Vagina (tissue), 2 donors: ENCODE measurements around the gene MID1. TPM values are rescaled to one million over a fixed set of nuclear protein-coding genes. Genes with fewer than 3 reads are reported as not detected.

ENCODE experiments used
- DNase-seq, 2 donors: peaks; one replicate each; pipeline ENCODE4 v3.0.0-alpha.2; 2017; ENCODE audit errors: extremely low spot score in 2 of 2
- H3K27ac ChIP-seq: fragments of 200-600 bp; sonication (generic); one replicate; pipeline ENCODE4 v1.5.1; 2019
- H3K27me3 ChIP-seq: fragments of 200-600 bp; sonication (generic); one replicate; pipeline ENCODE4 v1.5.1; 2019
- H3K36me3 ChIP-seq, 2 donors: fragments of 200-600 bp; sonication (generic); one replicate each; pipeline ENCODE4 v1.5.1; 2017 to 2019
- H3K4me1 ChIP-seq: fragments of 200-600 bp; sonication (generic); one replicate; pipeline ENCODE4 v1.5.1; 2019
- H3K4me3 ChIP-seq, 2 donors: fragments of 200-600 bp; sonication (generic); 1 replicate in 1 of 2; 2 replicates in 1 of 2; pipeline ENCODE4 v1.5.1; 2016 to 2019
- H3K9me3 ChIP-seq: fragments of 200-600 bp; sonication (generic); one replicate; pipeline ENCODE4 v1.5.1; 2019
- CTCF ChIP-seq, 3 experiments: fragments of 450-650 bp in 2 of 3; fragments of 200-600 bp in 1 of 3; sonication (generic) in 1 of 3; IDR thresholded peaks; one replicate each; pipeline ENCODE4 v1.5.1; 2017 to 2019; ENCODE audit warnings: antibody characterized with exemption in 3 of 3, mild to moderate bottlenecking in 2 of 3, moderate library complexity in 2 of 3
- POLR2A ChIP-seq, 2 donors: fragments of 450-650 bp; IDR thresholded peaks; one replicate each; pipeline ENCODE4 v1.6.1; 2017; ENCODE audit warnings: antibody characterized with exemption in 2 of 2, mild to moderate bottlenecking in 2 of 2, moderate library complexity in 2 of 2
- POLR2AphosphoS5 ChIP-seq, 2 donors: sonication (generic); formaldehyde crosslinking; IDR thresholded peaks; one replicate each; pipeline ENCODE4 v1.9.0; 2017; ENCODE audit warnings: antibody characterized with exemption in 2 of 2, mild to moderate bottlenecking in 2 of 2, low read depth in 1 of 2; ENCODE audit not compliant: insufficient read depth in 1 of 2
- intact Hi-C: fragments of 100-400 bp; cut with DNase I; formaldehyde crosslinking; loops from one replicate; pipeline ENCODE4 v1.15.1; 2023
- total RNA-seq: library from RNA; depleted of rRNA; stranded (reverse); fragments of >200 nt; gene quantifications from one replicate; pipeline ENCODE4 v1.2.3, GENCODE V29; 2016

Gene MID1
- total RNA-seq, 1 donor from 2014 or later = 16.2 TPM

- intact Hi-C loops = loop anchor here (10.0 kb wide), 1 partner anchor 447 kb away; no protein-coding TSS in a partner anchor
- Histone ChIP-seq H3K27me3 (no peaks in the 10 kb centered on the region), H3K4me1 (peaks cover 6% of the 10 kb centered on the region), H3K9me3 (no peaks in the 10 kb centered on the region), H3K36me3 (no peaks in the 10 kb centered on the region), H3K4me3 (no peak overlapping the region), H3K27ac (no peak overlapping the region)
- DNase-seq = no peak
- TF ChIP-seq CTCF (IDR thresholded peaks at IDR 0.05) (no peak), POLR2AphosphoS5 (IDR thresholded peaks at IDR 0.05; ENCODE audit: insufficient read depth in 1 of 2, low read depth in 1 of 2) (no peak), POLR2A (IDR thresholded peaks at IDR 0.05) (no peak)
These were observed 11.2 kb upstream of the MID1 start for GRCh38 chrX:10631416-10632145.

GRCh38 chrX:10630320-10630719 is 9.9 kb upstream of the MID1 start:
- intact Hi-C loops = loop anchor here (10.0 kb wide), 1 partner anchor 446 kb away; no protein-coding TSS in a partner anchor
- Histone ChIP-seq H3K4me1 (peaks cover 6% of the 10 kb centered on the region), H3K36me3 (no peaks in the 10 kb centered on the region), H3K9me3 (no peaks in the 10 kb centered on the region), H3K27me3 (no peaks in the 10 kb centered on the region), H3K27ac (no peak overlapping the region), H3K4me3 (no peak overlapping the region)
- DNase-seq = no peak
- TF ChIP-seq POLR2AphosphoS5 (IDR thresholded peaks at IDR 0.05; ENCODE audit: insufficient read depth in 1 of 2, low read depth in 1 of 2) = no peak
- TF ChIP-seq POLR2A (IDR thresholded peaks at IDR 0.05) = no peak
- TF ChIP-seq CTCF (IDR thresholded peaks at IDR 0.05) = no peak

GRCh38 chrX:10629905-10630304 is 9.5 kb upstream of the MID1 start:
- no peak for DNase-seq
- H3K27ac ChIP-seq = no peak overlapping the region
- intact Hi-C loops = loop anchor here (10.0 kb wide), 1 partner anchor 445 kb away; no protein-coding TSS in a partner anchor
- peaks cover 4% of the 10 kb centered on the region for H3K4me1 ChIP-seq
- TF ChIP-seq POLR2A (IDR thresholded peaks at IDR 0.05) = no peak
- no peak for TF ChIP-seq POLR2AphosphoS5 (IDR thresholded peaks at IDR 0.05; ENCODE audit: insufficient read depth in 1 of 2, low read depth in 1 of 2)
- TF ChIP-seq CTCF (IDR thresholded peaks at IDR 0.05) = no peak
- no peaks in the 10 kb centered on the region for H3K9me3 ChIP-seq
- H3K36me3 ChIP-seq = no peaks in the 10 kb centered on the region
- no peaks in the 10 kb centered on the region for H3K27me3 ChIP-seq
- H3K4me3 ChIP-seq = no peak overlapping the region

- no peaks in the 10 kb centered on the region for H3K4me1 ChIP-seq
- no peak overlapping the region for H3K27ac ChIP-seq
- DNase-seq = no peak
- no peak overlapping the region for H3K4me3 ChIP-seq
- H3K9me3 ChIP-seq = no peaks in the 10 kb centered on the region
- H3K36me3 ChIP-seq = no peaks in the 10 kb centered on the region
- no peak for TF ChIP-seq POLR2A (IDR thresholded peaks at IDR 0.05)
- TF ChIP-seq POLR2AphosphoS5 (IDR thresholded peaks at IDR 0.05; ENCODE audit: insufficient read depth in 1 of 2, low read depth in 1 of 2) = no peak
- no peak for TF ChIP-seq CTCF (IDR thresholded peaks at IDR 0.05)
- no peaks in the 10 kb centered on the region for H3K27me3 ChIP-seq
- intact Hi-C loops = no loop called here
These were observed 8.5 kb upstream of the MID1 start for GRCh38 chrX:10628906-10629305.

- TF ChIP-seq POLR2A (IDR thresholded peaks at IDR 0.05) (no peak), POLR2AphosphoS5 (IDR thresholded peaks at IDR 0.05; ENCODE audit: insufficient read depth in 1 of 2, low read depth in 1 of 2) (no peak), CTCF (IDR thresholded peaks at IDR 0.05) (no peak)
- H3K27me3 ChIP-seq = no peaks in the 10 kb centered on the region
- no peaks in the 10 kb centered on the region for H3K36me3 ChIP-seq
- intact Hi-C loops = no loop called here
- no peak overlapping the region for H3K27ac ChIP-seq
- peaks cover 12% of the 10 kb centered on the region for H3K4me1 ChIP-seq
- H3K4me3 ChIP-seq = no peak overlapping the region
- no peak for DNase-seq
- H3K9me3 ChIP-seq = no peaks in the 10 kb centered on the region
These were observed 1.8 kb upstream of the MID1 start for GRCh38 chrX:10622197-10622596.
